Choroid plexus epithelial cell (primary cell): ENCODE data around the gene FAM181A.

Source experiments
- DNase-seq: peaks from one replicate; pipeline ENCODE4 v3.0.0-alpha.2; 2010; ENCODE audit warnings: low read depth
- H3K4me3 ChIP-seq: 2 replicates; pipeline ENCODE4 v1.5.1; 2011; ENCODE audit warnings: low read depth, mild to moderate bottlenecking, control low read depth, low read length, moderate library complexity
- CTCF ChIP-seq: conservative IDR thresholded peaks from 2 replicates; pipeline ENCODE4 v1.5.1; 2011; ENCODE audit warnings: low read depth, mild to moderate bottlenecking, control low read depth, inconsistent platforms, low read length, moderate library complexity

FAM181A gene

GRCh38 chr14:93895023-93895604 lies 32.0 kb upstream of the FAM181A start:
- DNase-seq, result no peak
- no peak for TF ChIP-seq CTCF
- H3K4me3 ChIP-seq, result no peak overlapping the region

- no peak overlapping the region for H3K4me3 ChIP-seq
- TF ChIP-seq CTCF, result no peak
- no peak for DNase-seq
Observed at GRCh38 chr14:93897476-93897845, 29.7 kb upstream of the FAM181A start.

- TF ChIP-seq CTCF, result no peak
- H3K4me3 ChIP-seq, result no peak overlapping the region
- DNase-seq, result no peak
Observed at GRCh38 chr14:93898081-93898611, 29.0 kb upstream of the FAM181A start.

- DNase-seq, result no peak
- H3K4me3 ChIP-seq, result no peak overlapping the region
- no peak for TF ChIP-seq CTCF
Observed at GRCh38 chr14:93898731-93899130, 28.4 kb upstream of the FAM181A start.

- no peak for TF ChIP-seq CTCF
- no peak for DNase-seq
- H3K4me3 ChIP-seq, result no peak overlapping the region
Observed at GRCh38 chr14:93901813-93902212, 25.3 kb upstream of the FAM181A start.

GRCh38 chr14:93902619-93903307 lies 24.4 kb upstream of the FAM181A start:
- no peak for DNase-seq
- H3K4me3 ChIP-seq, result no peak overlapping the region
- TF ChIP-seq CTCF, result no peak
